Esophagus squamous epithelium (tissue), 4 donors: Measurements from ENCODE around the gene ADD3.

Source experiments
- POLR2A ChIP-seq, 4 donors: fragments of 450-650 bp; IDR thresholded peaks; one replicate each; pipeline ENCODE4 v1.6.1; 2017; ENCODE audit warnings: antibody characterized with exemption in 4 of 4, mild to moderate bottlenecking in 4 of 4, moderate library complexity in 3 of 4
- TF ChIP-seq, protein P1 (sequence below), 6 experiments: fragments of 450-650 bp in 4 of 6; fragments of 200-600 bp in 2 of 6; sonication (generic) in 2 of 6; IDR thresholded peaks; one replicate each; pipeline ENCODE4 v1.5.1; 2016 to 2019; ENCODE audit warnings: antibody characterized with exemption in 6 of 6, mild to moderate bottlenecking in 4 of 6, moderate library complexity in 4 of 6

DNA sequence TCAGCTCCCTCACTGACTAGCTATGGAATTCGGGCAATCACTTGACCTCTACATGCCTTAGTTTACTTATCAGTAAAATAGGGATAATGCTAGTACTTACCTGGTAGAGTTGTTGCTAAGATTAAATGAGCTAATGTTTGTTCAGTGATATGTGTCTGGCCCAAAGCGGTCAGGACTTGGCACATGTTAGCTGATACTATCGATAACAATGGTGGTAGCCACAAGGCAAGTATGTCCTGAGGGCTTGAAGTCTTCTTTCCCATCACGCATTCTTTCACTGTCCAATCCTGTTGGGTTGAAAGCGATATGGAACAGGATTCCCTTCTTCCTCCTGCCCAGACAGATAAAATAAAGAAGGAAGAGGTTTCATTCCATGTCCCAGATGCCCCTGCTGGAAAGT, 174.1 kb downstream of the ADD3 start:
- TF ChIP-seq, protein P1, sequence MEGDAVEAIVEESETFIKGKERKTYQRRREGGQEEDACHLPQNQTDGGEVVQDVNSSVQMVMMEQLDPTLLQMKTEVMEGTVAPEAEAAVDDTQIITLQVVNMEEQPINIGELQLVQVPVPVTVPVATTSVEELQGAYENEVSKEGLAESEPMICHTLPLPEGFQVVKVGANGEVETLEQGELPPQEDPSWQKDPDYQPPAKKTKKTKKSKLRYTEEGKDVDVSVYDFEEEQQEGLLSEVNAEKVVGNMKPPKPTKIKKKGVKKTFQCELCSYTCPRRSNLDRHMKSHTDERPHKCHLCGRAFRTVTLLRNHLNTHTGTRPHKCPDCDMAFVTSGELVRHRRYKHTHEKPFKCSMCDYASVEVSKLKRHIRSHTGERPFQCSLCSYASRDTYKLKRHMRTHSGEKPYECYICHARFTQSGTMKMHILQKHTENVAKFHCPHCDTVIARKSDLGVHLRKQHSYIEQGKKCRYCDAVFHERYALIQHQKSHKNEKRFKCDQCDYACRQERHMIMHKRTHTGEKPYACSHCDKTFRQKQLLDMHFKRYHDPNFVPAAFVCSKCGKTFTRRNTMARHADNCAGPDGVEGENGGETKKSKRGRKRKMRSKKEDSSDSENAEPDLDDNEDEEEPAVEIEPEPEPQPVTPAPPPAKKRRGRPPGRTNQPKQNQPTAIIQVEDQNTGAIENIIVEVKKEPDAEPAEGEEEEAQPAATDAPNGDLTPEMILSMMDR (IDR thresholded peaks at IDR 0.05) = no peak
- no peak for TF ChIP-seq POLR2A (IDR thresholded peaks at IDR 0.05)
